OCI-LY3 (cell line): ENCODE measurements around the gene UBE2N.
"Not testable (repeated sequence)": the region's sequence is repeated elsewhere in the genome, so short reads cannot be mapped to it uniquely, and the experiment has no call there.

Experiments
- H2AFZ ChIP-seq: fragments of 200-600, 300-600 bp; shearing (Covaris generic); 2 replicates; pipeline ENCODE4 v1.6.0; 2014; ENCODE audit warnings: antibody characterized with exemption, low read depth, low read length
- H3K27ac ChIP-seq: fragments of 200-600, 300-600 bp; sonication (generic); 2 replicates; pipeline ENCODE4 v1.5.1; 2014; ENCODE audit warnings: mild to moderate bottlenecking, low read length, moderate library complexity, mixed read lengths
- H3K27me3 ChIP-seq: fragments of 200-600, 300-600 bp; sonication (generic); 2 replicates; pipeline ENCODE4 v1.6.1; 2014; ENCODE audit warnings: low read depth, low read length, mixed read lengths
- H3K36me3 ChIP-seq: fragments of 200-600, 300-600 bp; sonication (generic); replicated peaks from 2 replicates; pipeline ENCODE3; 2014; ENCODE audit warnings: low read depth, low read length, mixed read lengths
- H3K4me1 ChIP-seq: fragments of 300-600, 200-600 bp; sonication (generic); 2 replicates; pipeline ENCODE4 v1.6.1; 2014; ENCODE audit warnings: low read length, mixed read lengths
- H3K4me2 ChIP-seq: fragments of 200-600, 300-600 bp; sonication (generic); 2 replicates; pipeline ENCODE4 v1.6.1; 2014; ENCODE audit warnings: low read length, mixed read lengths
- H3K4me3 ChIP-seq: fragments of 300-600, 200-600 bp; sonication (generic); 2 replicates; pipeline ENCODE4 v1.5.1; 2014; ENCODE audit warnings: antibody characterized with exemption, mild to moderate bottlenecking, low read length, moderate library complexity
- H3K79me2 ChIP-seq: fragments of 300-600, 200-600 bp; shearing (Covaris generic); 2 replicates; pipeline ENCODE4 v1.6.1; 2014; ENCODE audit warnings: mild to moderate bottlenecking, low read length, mixed read lengths
- H3K9ac ChIP-seq: fragments of 300-600, 200-600 bp; shearing (Covaris generic); 2 replicates; pipeline ENCODE4 v1.6.0; 2014; ENCODE audit warnings: mild to moderate bottlenecking, low read length, moderate library complexity
- H3K9me3 ChIP-seq: fragments of 200-600, 300-600 bp; shearing (Covaris generic); 2 replicates; pipeline ENCODE4 v1.6.1; 2014; ENCODE audit warnings: low read length, mixed read lengths; ENCODE audit not compliant: insufficient read depth
- H4K20me1 ChIP-seq: fragments of 200-600, 300-600 bp; sonication (generic); 2 replicates; pipeline ENCODE4 v1.6.1; 2016; ENCODE audit warnings: low read length, mixed read lengths; ENCODE audit not compliant: insufficient read depth
- EZH2phosphoT487 ChIP-seq: fragments of 200-600 bp; shearing (Covaris generic); IDR thresholded peaks from 2 replicates; pipeline ENCODE4 v1.6.1; 2018; ENCODE audit warnings: antibody characterized with exemption, mixed run types, low read depth
- TF ChIP-seq, protein P1 (sequence below): fragments of 200-600, 300-600 bp; sonication (generic); IDR thresholded peaks from 2 replicates; pipeline ENCODE4 v1.5.1; 2014; ENCODE audit warnings: antibody characterized with exemption, low read length, low read depth

UBE2N gene

GRCh38 chr12:93440043-93440835 is 1.5 kb downstream of the UBE2N start:
- H3K9me3 ChIP-seq: no peaks in the 10 kb centered on the region
- H2AFZ ChIP-seq: no peak overlapping the region
- H3K4me3 ChIP-seq: peak overlapping the region; percentile 96
- H3K4me1 ChIP-seq: peaks cover 67% of the 10 kb centered on the region
- 0 out of 2 replicates have a peak overlapping the region, but pooled peaks have one; percentile 69 for H3K27ac ChIP-seq
- H3K27me3 ChIP-seq: no peaks in the 10 kb centered on the region
- H3K9ac ChIP-seq: peak overlapping the region; percentile 96
- peaks cover 74% of the 10 kb centered on the region for H3K79me2 ChIP-seq
- TF ChIP-seq, protein P1, sequence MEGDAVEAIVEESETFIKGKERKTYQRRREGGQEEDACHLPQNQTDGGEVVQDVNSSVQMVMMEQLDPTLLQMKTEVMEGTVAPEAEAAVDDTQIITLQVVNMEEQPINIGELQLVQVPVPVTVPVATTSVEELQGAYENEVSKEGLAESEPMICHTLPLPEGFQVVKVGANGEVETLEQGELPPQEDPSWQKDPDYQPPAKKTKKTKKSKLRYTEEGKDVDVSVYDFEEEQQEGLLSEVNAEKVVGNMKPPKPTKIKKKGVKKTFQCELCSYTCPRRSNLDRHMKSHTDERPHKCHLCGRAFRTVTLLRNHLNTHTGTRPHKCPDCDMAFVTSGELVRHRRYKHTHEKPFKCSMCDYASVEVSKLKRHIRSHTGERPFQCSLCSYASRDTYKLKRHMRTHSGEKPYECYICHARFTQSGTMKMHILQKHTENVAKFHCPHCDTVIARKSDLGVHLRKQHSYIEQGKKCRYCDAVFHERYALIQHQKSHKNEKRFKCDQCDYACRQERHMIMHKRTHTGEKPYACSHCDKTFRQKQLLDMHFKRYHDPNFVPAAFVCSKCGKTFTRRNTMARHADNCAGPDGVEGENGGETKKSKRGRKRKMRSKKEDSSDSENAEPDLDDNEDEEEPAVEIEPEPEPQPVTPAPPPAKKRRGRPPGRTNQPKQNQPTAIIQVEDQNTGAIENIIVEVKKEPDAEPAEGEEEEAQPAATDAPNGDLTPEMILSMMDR: no peak
- H4K20me1 ChIP-seq: peaks cover 57% of the 10 kb centered on the region
- H3K36me3 ChIP-seq: no peaks in the 10 kb centered on the region
- H3K4me2 ChIP-seq: peak overlapping the region; percentile 93

DNA sequence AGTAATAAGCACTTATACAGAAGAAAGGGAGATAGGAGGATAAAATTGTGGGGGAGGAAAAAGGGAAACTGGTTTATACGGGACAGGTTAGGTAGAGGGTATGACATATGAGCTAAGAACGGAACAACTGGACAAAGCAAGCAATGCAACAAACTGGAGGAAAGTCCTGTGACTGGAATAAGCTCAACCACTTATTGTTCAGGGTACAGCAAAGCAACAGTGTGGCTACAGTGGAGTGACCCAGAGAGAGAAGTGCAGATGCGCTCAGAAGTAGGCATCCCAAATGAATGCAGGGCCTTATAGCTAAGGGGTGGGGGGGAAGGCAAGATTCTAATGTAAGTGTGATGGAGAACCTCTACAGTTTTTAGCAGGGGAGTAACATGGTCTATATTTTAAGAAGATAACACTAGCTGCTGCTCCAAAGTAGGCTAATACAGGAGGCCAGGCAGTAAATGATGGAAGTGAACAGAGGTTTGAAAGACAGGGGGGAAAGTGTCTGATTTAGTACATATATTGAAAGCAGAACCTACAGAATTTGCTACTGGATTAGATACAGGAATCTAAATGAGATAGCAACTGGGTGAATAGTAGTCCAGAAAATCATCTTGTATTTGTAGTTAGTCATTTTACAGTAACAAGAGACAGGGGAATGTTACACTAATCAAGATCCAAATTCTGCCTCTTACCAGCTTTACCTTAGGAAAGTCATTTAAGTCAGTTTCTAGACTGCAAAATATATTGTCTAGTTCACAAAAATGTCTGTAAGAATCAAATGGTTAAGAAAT is 3.3 kb downstream of the UBE2N start:
- H4K20me1 ChIP-seq: peaks cover 72% of the 10 kb centered on the region
- peaks cover 4% of the 10 kb centered on the region for H3K36me3 ChIP-seq

GRCh38 chr12:93434256-93434865 is 7.4 kb downstream of the UBE2N start:
- no peak overlapping the region for H3K9ac ChIP-seq
- no peak overlapping the region for H3K4me3 ChIP-seq
- H3K79me2 ChIP-seq: peaks cover 100% of the 10 kb centered on the region
- no peak overlapping the region for H3K27ac ChIP-seq
- no peak overlapping the region for H3K4me2 ChIP-seq
- H3K36me3 ChIP-seq: peaks cover 12% of the 10 kb centered on the region
- H3K4me1 ChIP-seq: peaks cover 49% of the 10 kb centered on the region
- H3K9me3 ChIP-seq: no peaks in the 10 kb centered on the region
- TF ChIP-seq EZH2phosphoT487: no peak
- no peaks in the 10 kb centered on the region for H3K27me3 ChIP-seq
- H4K20me1 ChIP-seq: peaks cover 89% of the 10 kb centered on the region
- no peak overlapping the region for H2AFZ ChIP-seq

More for the DNA sequence above, 3.3 kb downstream of the UBE2N start:
- Histone ChIP-seq H3K27ac (peak overlapping the region; percentile 78), H3K27me3 (no peaks in the 10 kb centered on the region), H3K9me3 (no peaks in the 10 kb centered on the region), H3K4me1 (peaks cover 71% of the 10 kb centered on the region), H2AFZ (no peak overlapping the region), H3K79me2 (peaks cover 92% of the 10 kb centered on the region), H3K9ac (no peak overlapping the region), H3K4me2 (peak overlapping the region; percentile 93), H3K4me3 (peak overlapping the region; percentile 96; the same call in 1 of the 2 replicates)
- TF ChIP-seq, protein P1: no peak
- no peak for TF ChIP-seq EZH2phosphoT487

DNA sequence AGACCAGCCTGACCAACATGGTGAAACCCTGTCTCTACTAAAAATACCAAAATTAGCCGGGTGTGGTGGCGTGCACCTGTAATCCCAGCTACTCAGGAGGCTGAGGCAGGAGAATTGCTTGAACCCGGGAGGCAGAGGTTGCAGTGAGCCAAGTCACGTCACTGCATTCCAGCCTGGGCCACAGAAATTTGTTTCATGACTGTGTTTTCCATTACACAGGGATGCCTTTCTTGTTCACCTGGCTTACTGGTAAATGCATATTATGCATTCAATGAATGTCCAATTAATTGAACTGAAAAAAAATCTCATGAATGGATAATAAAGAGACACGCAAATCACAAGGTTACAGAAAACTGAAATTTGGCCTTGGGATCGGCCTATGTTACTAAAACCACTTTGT is 9.7 kb downstream of the UBE2N start:
- H3K27me3 ChIP-seq, H3K9ac ChIP-seq, H3K4me3 ChIP-seq, H2AFZ ChIP-seq, H3K4me2 ChIP-seq, H3K9me3 ChIP-seq, H3K27ac ChIP-seq: not testable (repeated sequence)
- peaks cover 88% of the 10 kb centered on the region for H4K20me1 ChIP-seq
- H3K79me2 ChIP-seq: peaks cover 100% of the 10 kb centered on the region
- peaks cover 14% of the 10 kb centered on the region for H3K36me3 ChIP-seq
- peaks cover 32% of the 10 kb centered on the region for H3K4me1 ChIP-seq
